GM21367 (cell line): ENCODE data around the gene PPM1L.

Experiments used
- ATAC-seq: cut with Tn5 transposase; IDR thresholded peaks from one replicate; pipeline ENCODE4 v1.9.1; 2021; ENCODE audit not compliant: unreplicated experiment

PPM1L gene

GRCh38 chr3:161070980-161071663 is 315.1 kb downstream of the PPM1L start:
- ATAC-seq = no peak

GRCh38 chr3:161072211-161072621 is 316.2 kb downstream of the PPM1L start:
- no peak for ATAC-seq

- ATAC-seq = no peak
These were observed 316.7 kb downstream of the PPM1L start for GRCh38 chr3:161072751-161073150.

GRCh38 chr3:161073181-161073580 is 317.1 kb downstream of the PPM1L start:
- ATAC-seq = no peak

- peak; percentile 73 for ATAC-seq
These were observed 325.6 kb downstream of the PPM1L start for GRCh38 chr3:161081633-161082032.

- ATAC-seq = peak; percentile 16
These were observed 326.0 kb downstream of the PPM1L start for GRCh38 chr3:161082063-161082462.

GRCh38 chr3:161083131-161083530 is 327.1 kb downstream of the PPM1L start:
- no peak for ATAC-seq

- no peak for ATAC-seq
These were observed 328.2 kb downstream of the PPM1L start for GRCh38 chr3:161084277-161084676.

- no peak for ATAC-seq
These were observed 337.9 kb downstream of the PPM1L start for GRCh38 chr3:161093895-161094294.

- ATAC-seq = no peak
These were observed 340.8 kb downstream of the PPM1L start for GRCh38 chr3:161096771-161097367.

GRCh38 chr3:161100994-161101393 is 345.0 kb downstream of the PPM1L start:
- ATAC-seq = no peak

GRCh38 chr3:161101609-161102008 is 345.6 kb downstream of the PPM1L start:
- ATAC-seq = no peak

- no peak for ATAC-seq
These were observed 347.9 kb downstream of the PPM1L start for GRCh38 chr3:161103776-161104385.

- ATAC-seq = peak; percentile 72
These were observed 348.8 kb downstream of the PPM1L start, which contains the start of gene B3GALNT1 for GRCh38 chr3:161104561-161105551. Gene B3GALNT1 (minus strand): TSS chr3:161105349. CDS start chr3:161086754, 18,595 bp downstream.

GRCh38 chr3:161107311-161107710 is 351.3 kb downstream of the PPM1L start:
- ATAC-seq = no peak

GRCh38 chr3:161108840-161109239 is 352.8 kb downstream of the PPM1L start:
- ATAC-seq = no peak

GRCh38 chr3:161117646-161118045 is 361.6 kb downstream of the PPM1L start:
- ATAC-seq = no peak

GRCh38 chr3:161126495-161126894 is 370.5 kb downstream of the PPM1L start:
- ATAC-seq = no peak
